Measurements from ENCODE around the gene NFATC1.

GRCh38 chr18:79418236-79418635 is 22.5 kb downstream of the NFATC1 start:
- TF ChIP-seq CTCF (IDR thresholded peaks at IDR 0.05): no peak
- TF ChIP-seq POLR2A (IDR thresholded peaks at IDR 0.05): no peak
